HuH-7 (cell line): ENCODE data around the gene CTBP2.

Experiments used
- DNase-seq: peaks from one replicate; pipeline ENCODE4 v3.0.0; 2011; ENCODE audit warnings: low spot score

Gene CTBP2

GRCh38 chr10:124972637-124973036 is 187.7 kb downstream of the CTBP2 start:
- no peak for DNase-seq

GRCh38 chr10:124971276-124971675 is 189.1 kb downstream of the CTBP2 start:
- DNase-seq, result no peak

- no peak for DNase-seq
These were observed 193.1 kb downstream of the CTBP2 start for GRCh38 chr10:124967255-124967654.

GRCh38 chr10:124966008-124966407 is 194.4 kb downstream of the CTBP2 start:
- DNase-seq, result no peak

- DNase-seq, result no peak
These were observed 196.3 kb downstream of the CTBP2 start for GRCh38 chr10:124963866-124964720.

GRCh38 chr10:124962421-124962820 is 197.9 kb downstream of the CTBP2 start:
- no peak for DNase-seq

- no peak for DNase-seq
These were observed 199.2 kb downstream of the CTBP2 start for GRCh38 chr10:124961248-124961570.

GRCh38 chr10:124959564-124959963 is 200.8 kb downstream of the CTBP2 start:
- DNase-seq, result no peak

GRCh38 chr10:124957404-124957947 is 202.9 kb downstream of the CTBP2 start:
- no peak for DNase-seq

GRCh38 chr10:124956764-124957163 is 203.6 kb downstream of the CTBP2 start:
- DNase-seq, result no peak

- DNase-seq, result no peak
These were observed 204.5 kb downstream of the CTBP2 start for GRCh38 chr10:124955868-124956267.

GRCh38 chr10:124955243-124955642 is 205.1 kb downstream of the CTBP2 start:
- no peak for DNase-seq

GRCh38 chr10:124953421-124953820 is 206.9 kb downstream of the CTBP2 start:
- DNase-seq, result no peak

GRCh38 chr10:124952123-124952522 is 208.2 kb downstream of the CTBP2 start:
- DNase-seq, result no peak

- DNase-seq, result no peak
These were observed 210.8 kb downstream of the CTBP2 start for GRCh38 chr10:124949543-124949942.

- no peak for DNase-seq
These were observed 213.4 kb downstream of the CTBP2 start for GRCh38 chr10:124946945-124947344.

- no peak for DNase-seq
These were observed 215.4 kb downstream of the CTBP2 start for GRCh38 chr10:124944982-124945381.

- DNase-seq, result no peak
These were observed 216.9 kb downstream of the CTBP2 start for GRCh38 chr10:124943301-124944092.

GRCh38 chr10:124942317-124943169 is 217.8 kb downstream of the CTBP2 start:
- DNase-seq, result no peak

GRCh38 chr10:124941823-124942222 is 218.5 kb downstream of the CTBP2 start, which contains the start of gene ZRANB1:
ZRANB1 (plus strand) TSS chr10:124942123; CDS start chr10:124942494, 371 bp downstream.
- no peak for DNase-seq

- no peak for DNase-seq
These were observed 221.1 kb downstream of the CTBP2 start for GRCh38 chr10:124939290-124939689.

- no peak for DNase-seq
These were observed 223.6 kb downstream of the CTBP2 start for GRCh38 chr10:124936813-124937212.
